Smooth muscle cell (in vitro differentiated cells): Measurements from ENCODE around the gene EPB41L4B. TPM values are rescaled to one million over a fixed set of nuclear protein-coding genes. Genes with fewer than 3 reads are reported as not detected.

Experiments used
- DNase-seq: peaks from one replicate; lab custom pipeline; 2025; ENCODE audit not compliant: unreplicated experiment; lab: John Stamatoyannopoulos, UW
- H2AFZ ChIP-seq: fragments of 200-600 bp; sonication (generic); 2 replicates; pipeline ENCODE4 v1.6.0; 2016; ENCODE audit warnings: antibody characterized with exemption, low read depth, mild to moderate bottlenecking
- H3F3A ChIP-seq: fragments of 200-600 bp; sonication (generic); 2 replicates; pipeline ENCODE4 v1.6.0; 2017; ENCODE audit warnings: antibody characterized with exemption, low read depth
- H3K27ac ChIP-seq: fragments of 200-600 bp; sonication (generic); 2 replicates; pipeline ENCODE4 v1.5.1; 2016; ENCODE audit warnings: low read depth, mild to moderate bottlenecking
- H3K27me3 ChIP-seq: fragments of 200-600 bp; sonication (generic); 2 replicates; pipeline ENCODE4 v1.6.1; 2016; ENCODE audit warnings: low read depth, mild to moderate bottlenecking
- H3K36me3 ChIP-seq: fragments of 200-600 bp; sonication (generic); 2 replicates; pipeline ENCODE4 v1.5.1; 2016; ENCODE audit warnings: low read depth
- H3K4me1 ChIP-seq: fragments of 200-600 bp; sonication (generic); 2 replicates; pipeline ENCODE4 v1.5.1; 2016; ENCODE audit warnings: low read depth
- H3K4me2 ChIP-seq: fragments of 200-600 bp; sonication (generic); 2 replicates; pipeline ENCODE4 v1.6.0; 2016; ENCODE audit warnings: mild to moderate bottlenecking
- H3K4me3 ChIP-seq: fragments of 200-600 bp; sonication (generic); 2 replicates; pipeline ENCODE4 v1.5.1; 2016; ENCODE audit warnings: mild to moderate bottlenecking
- H3K79me2 ChIP-seq: fragments of 200-600 bp; sonication (generic); 2 replicates; pipeline ENCODE4 v1.6.0; 2016; ENCODE audit warnings: low read depth, mild to moderate bottlenecking
- H3K9ac ChIP-seq: fragments of 200-600 bp; sonication (generic); 2 replicates; pipeline ENCODE4 v1.6.0; 2016; ENCODE audit warnings: low read depth
- H3K9me3 ChIP-seq: fragments of 200-600 bp; sonication (generic); replicated peaks from 2 replicates; pipeline ENCODE4 v1.5.1; 2016; ENCODE audit warnings: low read depth
- H4K20me1 ChIP-seq: fragments of 200-600 bp; sonication (generic); 2 replicates; pipeline ENCODE4 v1.6.0; 2016; ENCODE audit warnings: low read depth
- CTCF ChIP-seq: fragments of 200-600 bp; sonication (generic); IDR thresholded peaks from 2 replicates; pipeline ENCODE4 v1.5.1; 2017; ENCODE audit warnings: borderline replicate concordance, mild to moderate bottlenecking, antibody characterized with exemption; ENCODE audit not compliant: insufficient read depth, poor library complexity, severe bottlenecking
- WGBS: methylation state at CpG from one replicate; pipeline ENCODE4 v1.1.7; 2016; ENCODE audit warnings: low lambda C conversion rate; 5-methylcytosine and 5-hydroxymethylcytosine counted together
- polyA plus RNA-seq: library from polyadenylated mRNA; unstranded; fragments of >200 nt; fragmentation: Nextera tagmentation; extraction: Ambion mirVana; gene quantifications from 2 replicates; pipeline ENCODE4 v1.2.1, GENCODE V29; 2016
- total RNA-seq: library from RNA; depleted of rRNA; stranded (reverse); fragments of >200 nt; gene quantifications from 2 replicates; pipeline ENCODE4 v1.2.3, GENCODE V29; 2014

EPB41L4B gene
- total and polyA plus RNA-seq, 2 experiments from 2014 or later = 0.74 to 2.5 TPM

GRCh38 chr9:109248133-109248581 lies 72.7 kb downstream of the EPB41L4B start:
- peaks cover 6% of the 10 kb centered on the region for H3K4me1 ChIP-seq
- no peaks in the 10 kb centered on the region for H4K20me1 ChIP-seq
- H3K9ac ChIP-seq = no peak overlapping the region
- 67% methylated on average over 7 of the region's 7 CpGs for WGBS
- no peak overlapping the region for H3K27ac ChIP-seq
- H2AFZ ChIP-seq = no peak overlapping the region
- no peak for TF ChIP-seq CTCF
- no peaks in the 10 kb centered on the region for H3K36me3 ChIP-seq
- DNase-seq = no peak
- H3K79me2 ChIP-seq = no peaks in the 10 kb centered on the region
- no peaks in the 10 kb centered on the region for H3K27me3 ChIP-seq
- no peak overlapping the region for H3K4me2 ChIP-seq
- H3K9me3 ChIP-seq = no peaks in the 10 kb centered on the region
- no peak overlapping the region for H3K4me3 ChIP-seq
- H3F3A ChIP-seq = no peaks in the 10 kb centered on the region

GRCh38 chr9:109247228-109247627 lies 73.6 kb downstream of the EPB41L4B start:
- peaks cover 6% of the 10 kb centered on the region for H3K4me1 ChIP-seq
- no peak overlapping the region for H2AFZ ChIP-seq
- no peaks in the 10 kb centered on the region for H3K27me3 ChIP-seq
- H3F3A ChIP-seq = no peaks in the 10 kb centered on the region
- no peak overlapping the region for H3K27ac ChIP-seq
- H3K9ac ChIP-seq = no peak overlapping the region
- H3K4me3 ChIP-seq = no peak overlapping the region
- H3K9me3 ChIP-seq = no peaks in the 10 kb centered on the region
- no peak for TF ChIP-seq CTCF
- H3K4me2 ChIP-seq = no peak overlapping the region
- H3K79me2 ChIP-seq = no peaks in the 10 kb centered on the region
- no peaks in the 10 kb centered on the region for H4K20me1 ChIP-seq
- no peaks in the 10 kb centered on the region for H3K36me3 ChIP-seq
- DNase-seq = no peak

GRCh38 chr9:109246533-109246932 lies 74.3 kb downstream of the EPB41L4B start:
- Histone ChIP-seq H2AFZ (no peak overlapping the region), H3K4me1 (peaks cover 4% of the 10 kb centered on the region), H3K9ac (no peak overlapping the region), H3K79me2 (no peaks in the 10 kb centered on the region), H3K27me3 (no peaks in the 10 kb centered on the region), H3K4me2 (no peak overlapping the region), H3K4me3 (no peak overlapping the region), H3K36me3 (no peaks in the 10 kb centered on the region), H4K20me1 (no peaks in the 10 kb centered on the region), H3K9me3 (no peaks in the 10 kb centered on the region), H3F3A (no peaks in the 10 kb centered on the region), H3K27ac (no peak overlapping the region)
- 96% methylated on average over 6 of the region's 6 CpGs for WGBS
- no peak for TF ChIP-seq CTCF
- no peak for DNase-seq

- Histone ChIP-seq H3K36me3 (no peaks in the 10 kb centered on the region), H3K4me2 (no peak overlapping the region), H3K79me2 (no peaks in the 10 kb centered on the region), H3F3A (no peaks in the 10 kb centered on the region), H3K27me3 (no peaks in the 10 kb centered on the region), H3K9me3 (no peaks in the 10 kb centered on the region), H3K9ac (no peak overlapping the region), H3K4me1 (no peaks in the 10 kb centered on the region), H2AFZ (no peak overlapping the region), H3K4me3 (no peak overlapping the region), H4K20me1 (no peaks in the 10 kb centered on the region), H3K27ac (no peak overlapping the region)
- DNase-seq = no peak
- TF ChIP-seq CTCF = no peak
- 91% methylated on average over 6 of the region's 6 CpGs for WGBS
Measured at GRCh38 chr9:109245310-109245897, 75.5 kb downstream of the EPB41L4B start.
